RWPE2 (cell line): Measurements from ENCODE around the gene SLC24A1.

Experiments used
- ATAC-seq: fragments of 200-7000 bp; cut with Tn5 transposase; 3 replicates; pipeline ENCODE4 v1.9.1; 2021; ENCODE audit warnings: low read depth
- DNase-seq: peaks from one replicate; pipeline ENCODE4 v3.0.0-alpha.2; 2020; ENCODE audit warnings: low spot score
- H3K27ac ChIP-seq: fragments of 450-650 bp; 2 replicates; pipeline ENCODE4 v1.5.1; 2017; ENCODE audit warnings: mild to moderate bottlenecking; ENCODE audit not compliant: poor library complexity, severe bottlenecking
- H3K27me3 ChIP-seq: fragments of 250-450 bp; sonication (Bioruptor Pico); 2 replicates; pipeline ENCODE4 v1.5.1; 2021; ENCODE audit warnings: mild to moderate bottlenecking, moderate library complexity; ENCODE audit not compliant: insufficient read depth, poor library complexity, severe bottlenecking
- H3K36me3 ChIP-seq: fragments of 250-450 bp; sonication (Bioruptor Pico); 2 replicates; pipeline ENCODE4 v1.5.1; 2020; ENCODE audit warnings: low read depth, mild to moderate bottlenecking, moderate library complexity
- H3K4me1 ChIP-seq: fragments of 250-450 bp; sonication (Bioruptor Pico); 2 replicates; pipeline ENCODE4 v1.5.1; 2021; ENCODE audit warnings: mild to moderate bottlenecking, moderate library complexity; ENCODE audit not compliant: insufficient read depth, poor library complexity, severe bottlenecking
- H3K4me3 ChIP-seq: fragments of 250-450 bp; sonication (Bioruptor Pico); 2 replicates; pipeline ENCODE4 v1.5.1; 2021; ENCODE audit warnings: mild to moderate bottlenecking, moderate library complexity; ENCODE audit not compliant: severe bottlenecking
- H3K9me3 ChIP-seq: fragments of 250-450 bp; sonication (Bioruptor Pico); 2 replicates; pipeline ENCODE4 v1.5.1; 2021; ENCODE audit warnings: mild to moderate bottlenecking, moderate library complexity; ENCODE audit not compliant: severe bottlenecking
- CTCF ChIP-seq: fragments of 450-650 bp; IDR thresholded peaks from one replicate; pipeline ENCODE4 v1.5.1; 2017; ENCODE audit warnings: mild to moderate bottlenecking, moderate library complexity; ENCODE audit not compliant: poor library complexity, severe bottlenecking

Gene SLC24A1

GRCh38 chr15:65623103-65623502, 1.4 kb downstream of the SLC24A1 start:
- H3K27me3 ChIP-seq = no peaks in the 10 kb centered on the region
- H3K9me3 ChIP-seq = no peaks in the 10 kb centered on the region
- ATAC-seq (no peak), DNase-seq (no peak)
- H3K4me1 ChIP-seq = no peaks in the 10 kb centered on the region
- no peak for TF ChIP-seq CTCF
- no peak overlapping the region for H3K4me3 ChIP-seq
- H3K27ac ChIP-seq = no peak overlapping the region
- no peaks in the 10 kb centered on the region for H3K36me3 ChIP-seq

GRCh38 chr15:65626856-65627255, 5.1 kb downstream of the SLC24A1 start:
- no peak for ATAC-seq

GRCh38 chr15:65629548-65629947, 7.8 kb downstream of the SLC24A1 start:
- no peak overlapping the region for H3K4me3 ChIP-seq
- no peaks in the 10 kb centered on the region for H3K27me3 ChIP-seq
- no peaks in the 10 kb centered on the region for H3K36me3 ChIP-seq
- H3K9me3 ChIP-seq = no peaks in the 10 kb centered on the region
- ATAC-seq (no peak), DNase-seq (no peak)
- H3K4me1 ChIP-seq = no peaks in the 10 kb centered on the region
- TF ChIP-seq CTCF = no peak
- no peak overlapping the region for H3K27ac ChIP-seq

More at GRCh38 chr15:65626856-65627255, 5.1 kb downstream of the SLC24A1 start:
- H3K36me3 ChIP-seq = no peaks in the 10 kb centered on the region
- TF ChIP-seq CTCF = no peak
- no peak for DNase-seq
- H3K9me3 ChIP-seq = no peaks in the 10 kb centered on the region
- no peaks in the 10 kb centered on the region for H3K27me3 ChIP-seq
- H3K27ac ChIP-seq = no peak overlapping the region
- H3K4me3 ChIP-seq = no peak overlapping the region
- no peaks in the 10 kb centered on the region for H3K4me1 ChIP-seq

GRCh38 chr15:65630760-65631159, 9.0 kb downstream of the SLC24A1 start:
- DNase-seq = no peak
- no peaks in the 10 kb centered on the region for H3K4me1 ChIP-seq
- no peaks in the 10 kb centered on the region for H3K9me3 ChIP-seq
- no peak overlapping the region for H3K27ac ChIP-seq
- H3K36me3 ChIP-seq = no peaks in the 10 kb centered on the region
- H3K4me3 ChIP-seq = no peak overlapping the region
- no peak for ATAC-seq
- H3K27me3 ChIP-seq = no peaks in the 10 kb centered on the region
- TF ChIP-seq CTCF = no peak

- no peaks in the 10 kb centered on the region for H3K4me1 ChIP-seq
Observed at GRCh38 chr15:65631503-65631902, 9.8 kb downstream of the SLC24A1 start.

More at GRCh38 chr15:65631503-65631902, 9.8 kb downstream of the SLC24A1 start:
- no peak for TF ChIP-seq CTCF
- ATAC-seq (no peak), DNase-seq (no peak)
- Histone ChIP-seq H3K4me3 (no peak overlapping the region), H3K9me3 (no peaks in the 10 kb centered on the region), H3K36me3 (no peaks in the 10 kb centered on the region), H3K27ac (no peak overlapping the region), H3K27me3 (no peaks in the 10 kb centered on the region)
